GM12875 (cell line): ENCODE data around the gene FOXO3.

Experiments
- H3K4me3 ChIP-seq: one replicate; pipeline ENCODE4 v1.5.1; 2011; ENCODE audit warnings: low read depth, low read length, control low read depth
- CTCF ChIP-seq: IDR thresholded peaks from 2 replicates; pipeline ENCODE4 v1.5.1; 2011; ENCODE audit warnings: low read depth, mild to moderate bottlenecking, control low read depth, inconsistent platforms, low read length, moderate library complexity, borderline replicate concordance; ENCODE audit not compliant: insufficient read depth

Gene FOXO3

GRCh38 chr6:108562503-108562993 is 1.8 kb downstream of the FOXO3 start:
- no peak for TF ChIP-seq CTCF
- H3K4me3 ChIP-seq, result peak overlapping the region; percentile 52

- no peak for TF ChIP-seq CTCF
- H3K4me3 ChIP-seq, result peak overlapping the region; percentile 17
These were observed 2.6 kb downstream of the FOXO3 start for GRCh38 chr6:108563292-108563691.

GRCh38 chr6:108564178-108564577 is 3.5 kb downstream of the FOXO3 start:
- H3K4me3 ChIP-seq, result no peak overlapping the region
- TF ChIP-seq CTCF, result no peak

- no peak overlapping the region for H3K4me3 ChIP-seq
These were observed 4.5 kb downstream of the FOXO3 start for GRCh38 chr6:108565091-108565766.

GRCh38 chr6:108565893-108566292 is 5.2 kb downstream of the FOXO3 start:
- H3K4me3 ChIP-seq, result no peak overlapping the region
- TF ChIP-seq CTCF, result no peak

More at GRCh38 chr6:108565091-108565766, 4.5 kb downstream of the FOXO3 start:
- TF ChIP-seq CTCF, result no peak

GRCh38 chr6:108566406-108566805 is 5.7 kb downstream of the FOXO3 start:
- no peak for TF ChIP-seq CTCF
- no peak overlapping the region for H3K4me3 ChIP-seq

GRCh38 chr6:108568101-108568500 is 7.4 kb downstream of the FOXO3 start:
- no peak overlapping the region for H3K4me3 ChIP-seq
- no peak for TF ChIP-seq CTCF
